Fibroblast of upper back skin (primary cell): ENCODE data around the gene ISLR.
A peak's percentile ranks its signal among the peaks of the same experiment; 100 is the strongest.

Experiments used
- DNase-seq: peaks from one replicate; pipeline ENCODE4 v3.0.0-alpha.2; 2013

The ISLR gene

DNA sequence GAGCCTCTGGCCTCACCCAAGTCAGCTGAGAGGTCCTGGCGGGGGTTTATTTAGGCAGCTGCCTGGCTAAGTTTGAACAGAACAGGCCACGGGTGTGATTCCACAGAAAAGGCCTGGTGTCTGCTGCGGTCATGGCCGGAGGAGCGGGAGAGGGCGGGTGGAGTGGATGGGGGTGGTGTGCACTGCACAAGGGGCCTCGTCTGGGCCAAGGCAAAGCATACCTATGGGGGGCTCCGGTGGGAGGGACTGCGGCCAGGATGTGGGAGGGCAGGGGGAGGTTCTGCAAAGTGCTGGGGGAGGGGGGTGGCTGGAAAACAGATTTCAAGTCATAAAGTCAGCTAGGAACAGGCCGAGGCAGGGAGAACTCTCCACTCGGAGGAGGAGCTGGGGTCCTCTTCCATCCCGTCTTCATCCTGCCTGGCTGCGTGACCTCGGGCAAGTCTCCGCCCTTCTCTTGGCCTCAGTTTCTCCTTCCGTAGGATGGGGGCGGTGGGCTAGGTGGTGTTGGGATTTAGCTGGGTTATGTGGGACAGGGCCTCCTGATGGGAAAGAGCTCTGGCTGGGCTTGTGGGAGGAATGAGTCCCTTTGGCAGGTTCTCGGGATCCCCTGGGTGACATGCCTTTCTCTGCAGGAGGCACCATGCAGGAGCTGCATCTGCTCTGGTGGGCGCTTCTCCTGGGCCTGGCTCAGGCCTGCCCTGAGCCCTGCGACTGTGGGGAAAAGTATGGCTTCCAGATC is 878 bp downstream of the ISLR start:
- DNase-seq = peak; percentile 81

DNA sequence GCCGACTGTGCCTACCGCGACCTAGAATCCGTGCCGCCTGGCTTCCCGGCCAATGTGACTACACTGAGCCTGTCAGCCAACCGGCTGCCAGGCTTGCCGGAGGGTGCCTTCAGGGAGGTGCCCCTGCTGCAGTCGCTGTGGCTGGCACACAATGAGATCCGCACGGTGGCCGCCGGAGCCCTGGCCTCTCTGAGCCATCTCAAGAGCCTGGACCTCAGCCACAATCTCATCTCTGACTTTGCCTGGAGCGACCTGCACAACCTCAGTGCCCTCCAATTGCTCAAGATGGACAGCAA is 1.4 kb downstream of the ISLR start:
- DNase-seq = no peak

DNA sequence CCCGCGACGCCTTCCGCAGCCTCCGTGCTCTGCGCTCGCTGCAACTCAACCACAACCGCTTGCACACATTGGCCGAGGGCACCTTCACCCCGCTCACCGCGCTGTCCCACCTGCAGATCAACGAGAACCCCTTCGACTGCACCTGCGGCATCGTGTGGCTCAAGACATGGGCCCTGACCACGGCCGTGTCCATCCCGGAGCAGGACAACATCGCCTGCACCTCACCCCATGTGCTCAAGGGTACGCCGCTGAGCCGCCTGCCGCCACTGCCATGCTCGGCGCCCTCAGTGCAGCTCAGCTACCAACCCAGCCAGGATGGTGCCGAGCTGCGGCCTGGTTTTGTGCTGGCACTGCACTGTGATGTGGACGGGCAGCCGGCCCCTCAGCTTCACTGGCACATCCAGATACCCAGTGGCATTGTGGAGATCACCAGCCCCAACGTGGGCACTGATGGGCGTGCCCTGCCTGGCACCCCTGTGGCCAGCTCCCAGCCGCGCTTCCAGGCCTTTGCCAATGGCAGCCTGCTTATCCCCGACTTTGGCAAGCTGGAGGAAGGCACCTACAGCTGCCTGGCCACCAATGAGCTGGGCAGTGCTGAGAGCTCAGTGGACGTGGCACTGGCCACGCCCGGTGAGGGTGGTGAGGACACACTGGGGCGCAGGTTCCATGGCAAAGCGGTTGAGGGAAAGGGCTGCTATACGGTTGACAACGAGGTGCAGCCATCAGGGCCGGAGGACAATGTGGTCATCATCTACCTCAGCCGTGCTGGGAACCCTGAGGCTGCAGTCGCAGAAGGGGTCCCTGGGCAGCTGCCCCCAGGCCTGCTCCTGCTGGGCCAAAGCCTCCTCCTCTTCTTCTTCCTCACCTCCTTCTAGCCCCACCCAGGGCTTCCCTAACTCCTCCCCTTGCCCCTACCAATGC is 2.0 kb downstream of the ISLR start:
- no peak for DNase-seq

DNA sequence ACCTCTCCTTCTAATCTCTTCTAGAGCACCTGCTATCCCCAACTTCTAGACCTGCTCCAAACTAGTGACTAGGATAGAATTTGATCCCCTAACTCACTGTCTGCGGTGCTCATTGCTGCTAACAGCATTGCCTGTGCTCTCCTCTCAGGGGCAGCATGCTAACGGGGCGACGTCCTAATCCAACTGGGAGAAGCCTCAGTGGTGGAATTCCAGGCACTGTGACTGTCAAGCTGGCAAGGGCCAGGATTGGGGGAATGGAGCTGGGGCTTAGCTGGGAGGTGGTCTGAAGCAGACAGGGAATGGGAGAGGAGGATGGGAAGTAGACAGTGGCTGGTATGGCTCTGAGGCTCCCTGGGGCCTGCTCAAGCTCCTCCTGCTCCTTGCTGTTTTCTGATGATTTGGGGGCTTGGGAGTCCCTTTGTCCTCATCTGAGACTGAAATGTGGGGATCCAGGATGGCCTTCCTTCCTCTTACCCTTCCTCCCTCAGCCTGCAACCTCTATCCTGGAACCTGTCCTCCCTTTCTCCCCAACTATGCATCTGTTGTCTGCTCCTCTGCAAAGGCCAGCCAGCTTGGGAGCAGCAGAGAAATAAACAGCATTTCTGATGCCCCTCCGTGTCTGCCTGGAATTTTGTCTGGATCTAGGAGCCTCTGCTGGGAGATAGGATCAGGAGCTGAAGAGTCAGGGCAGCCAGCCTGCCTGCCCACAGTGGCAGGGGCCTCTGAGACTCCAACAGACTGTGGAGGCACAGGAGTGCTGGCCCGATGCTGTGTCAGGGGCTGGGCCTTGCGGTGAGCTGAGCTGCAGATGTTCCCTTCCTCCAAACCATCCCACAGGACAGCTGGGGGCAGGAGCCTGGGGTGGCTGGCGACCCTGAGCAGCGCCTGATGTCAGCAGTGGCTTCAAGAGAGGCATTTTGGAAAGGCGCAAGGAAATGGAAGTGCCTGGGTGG is 3.0 kb downstream of the ISLR start:
- no peak for DNase-seq

DNA sequence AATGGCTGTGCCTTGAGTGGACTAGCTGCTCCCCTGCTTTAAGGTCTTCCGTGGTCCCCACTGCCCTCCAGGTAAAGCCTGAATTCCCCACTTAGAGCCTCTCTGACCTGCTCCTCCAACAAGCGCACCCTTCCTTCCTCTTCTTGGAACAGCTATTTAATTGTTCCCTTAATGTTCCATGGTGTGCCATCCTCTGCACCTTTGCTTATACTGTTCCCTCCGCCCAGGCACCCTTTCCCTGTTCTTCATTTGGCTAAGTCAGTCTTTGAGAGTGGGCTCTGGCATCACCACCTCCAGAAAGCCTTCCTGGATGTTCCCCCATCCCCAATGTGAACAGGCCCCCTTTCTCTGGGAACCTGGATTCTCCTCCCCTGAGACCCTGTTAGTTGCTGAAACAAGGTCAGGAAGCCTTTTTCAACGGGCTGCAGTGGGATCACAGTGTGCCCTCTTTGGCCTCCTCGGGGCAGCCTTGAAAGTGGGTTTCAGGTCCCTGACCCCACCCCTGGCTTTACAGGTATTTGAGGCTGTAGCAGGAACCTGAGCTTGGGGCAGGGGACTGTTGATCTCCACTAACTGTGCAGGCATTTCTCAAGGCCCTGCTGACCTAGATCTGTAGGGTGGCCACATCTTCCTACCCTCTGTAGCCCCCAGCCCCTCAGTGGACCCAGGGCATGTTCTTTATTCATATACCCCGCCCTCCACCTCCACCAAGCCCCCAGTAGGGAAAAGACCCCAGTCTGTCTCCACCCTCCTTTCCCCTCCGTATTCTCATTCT is 5.0 kb downstream of the ISLR start:
- no peak for DNase-seq

DNA sequence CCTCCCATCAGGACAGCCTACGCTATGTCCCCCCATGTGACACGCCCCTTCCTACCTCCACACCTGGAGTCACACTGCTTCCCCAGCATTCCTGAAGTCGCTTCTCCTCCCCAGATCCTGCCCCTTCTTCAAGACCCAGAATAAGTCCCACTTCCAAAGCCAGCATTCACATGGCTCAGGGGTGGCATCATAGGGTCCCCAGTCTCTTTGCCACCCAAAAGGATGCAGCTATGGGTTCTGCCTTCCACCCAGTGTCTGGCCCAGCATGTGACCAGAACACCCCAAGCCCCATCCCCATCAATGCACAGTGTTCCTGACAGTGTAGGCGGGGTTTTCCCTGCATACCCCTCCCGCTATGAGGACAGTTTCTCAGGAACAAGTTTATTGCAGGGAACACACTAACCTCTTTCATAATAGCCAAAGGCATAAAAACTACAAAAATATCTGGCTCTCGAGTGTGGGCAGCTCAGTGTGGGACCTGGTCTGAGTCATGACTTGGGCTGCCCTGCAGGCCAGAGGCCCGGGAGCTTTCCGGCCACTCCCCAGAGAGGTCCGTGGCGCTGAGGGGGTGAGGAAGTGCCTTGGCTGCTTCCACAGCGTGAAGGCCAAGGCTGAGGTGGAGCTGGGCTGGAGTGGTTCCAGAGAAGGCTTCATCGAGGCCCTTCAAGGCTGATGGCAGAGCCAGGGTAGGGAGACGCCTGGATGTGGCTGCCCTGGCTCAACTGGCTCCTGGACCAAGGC is 5.8 kb downstream of the ISLR start:
- peak; percentile 89 for DNase-seq

DNA sequence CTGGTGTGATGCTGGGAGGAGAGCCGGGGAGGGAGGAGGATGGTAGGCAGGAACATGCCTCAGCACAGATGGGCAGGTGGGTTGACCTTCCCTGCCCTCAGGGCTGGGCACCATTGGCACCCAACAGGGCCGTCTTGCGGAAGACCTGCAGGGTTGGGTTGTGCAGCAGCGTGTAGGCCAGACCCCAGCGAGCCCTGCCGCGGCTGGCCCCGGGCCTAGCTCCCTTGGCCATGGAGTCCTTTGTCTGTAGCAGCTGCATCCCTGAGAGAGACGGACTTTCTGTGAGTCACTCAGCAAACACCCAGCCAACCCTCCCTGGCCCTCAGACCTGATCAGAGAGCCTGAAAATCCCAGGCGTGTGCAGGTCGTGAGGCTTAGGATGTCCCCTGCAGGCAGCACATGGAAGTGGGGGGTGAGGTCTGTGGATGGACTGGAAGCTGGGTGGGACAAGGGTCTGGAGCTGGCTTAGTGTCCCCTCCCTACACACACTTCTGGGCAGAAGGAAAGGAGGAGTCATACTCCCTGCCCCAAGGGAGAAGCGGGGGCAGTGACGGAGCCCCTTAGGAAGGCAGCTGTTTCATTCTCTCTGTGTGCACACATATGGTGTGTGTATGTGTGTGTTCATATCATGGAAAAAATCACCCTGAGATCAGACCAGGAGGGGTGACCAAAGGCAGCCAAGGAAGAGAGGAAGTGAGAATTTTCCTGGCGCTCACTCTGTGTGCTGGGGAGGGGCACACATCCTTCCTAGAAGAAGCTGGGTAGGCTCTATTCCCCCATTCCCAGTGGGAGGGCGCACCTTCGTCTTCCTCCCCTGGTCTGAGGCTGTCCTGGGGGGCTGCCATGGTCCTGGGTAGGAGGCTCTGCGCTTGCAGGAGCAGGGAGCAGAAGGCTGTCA is 6.7 kb downstream of the ISLR start:
- DNase-seq = peak; percentile 78

DNA sequence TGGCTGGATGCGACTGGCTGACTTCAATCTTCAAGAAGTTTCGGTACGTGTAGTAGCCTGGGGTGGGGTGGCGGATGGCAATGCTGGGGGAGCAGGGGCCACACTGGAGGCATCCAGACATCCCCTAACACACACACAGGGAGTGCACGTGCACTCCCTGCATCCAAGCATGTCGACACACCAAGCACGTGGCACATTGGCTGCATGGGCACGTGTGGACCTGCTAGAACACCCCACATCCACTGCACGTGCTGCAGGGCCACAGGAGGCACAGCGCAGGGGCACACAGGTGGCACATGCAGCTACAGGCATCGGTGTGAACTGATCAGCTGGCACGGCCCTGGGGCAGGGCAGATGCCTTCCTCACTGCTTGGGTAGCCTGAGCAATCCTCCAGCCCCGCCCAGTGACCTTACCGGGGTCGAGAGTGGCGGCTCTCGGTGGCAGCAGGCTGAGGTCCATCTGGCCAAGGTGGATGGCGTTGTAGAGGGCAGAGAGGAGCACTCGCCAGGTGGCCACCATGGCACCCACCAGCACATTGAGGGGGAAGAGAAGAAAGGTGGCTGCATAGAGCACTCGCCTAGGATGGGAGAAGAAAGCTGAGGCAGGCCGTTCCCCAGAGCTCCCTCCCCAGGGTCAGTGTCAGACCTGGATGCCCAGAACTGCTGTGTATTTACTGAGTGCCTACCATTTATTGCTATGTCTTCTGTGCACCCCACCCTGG is 7.5 kb downstream of the ISLR start:
- no peak for DNase-seq

DNA sequence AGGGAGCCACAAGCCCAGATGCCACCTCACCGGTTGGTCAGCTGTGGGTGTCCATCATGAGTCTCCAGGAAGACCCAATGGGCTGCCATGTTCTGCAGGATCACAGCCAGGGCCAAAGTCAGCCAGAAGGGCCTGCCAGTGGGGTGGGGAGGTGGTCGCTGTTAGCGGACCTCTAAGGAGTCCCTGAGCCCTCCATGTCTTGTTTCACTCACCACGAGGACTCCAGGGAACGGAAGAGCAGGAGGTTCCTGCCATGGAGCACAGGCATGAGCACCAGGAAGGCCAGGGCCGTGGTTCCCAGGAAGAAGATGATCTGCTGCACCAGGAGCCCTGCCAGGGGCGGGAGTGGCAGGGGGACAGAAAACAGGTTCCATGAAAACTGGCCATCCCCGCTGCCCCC is 8.6 kb downstream of the ISLR start:
- DNase-seq = no peak

DNA sequence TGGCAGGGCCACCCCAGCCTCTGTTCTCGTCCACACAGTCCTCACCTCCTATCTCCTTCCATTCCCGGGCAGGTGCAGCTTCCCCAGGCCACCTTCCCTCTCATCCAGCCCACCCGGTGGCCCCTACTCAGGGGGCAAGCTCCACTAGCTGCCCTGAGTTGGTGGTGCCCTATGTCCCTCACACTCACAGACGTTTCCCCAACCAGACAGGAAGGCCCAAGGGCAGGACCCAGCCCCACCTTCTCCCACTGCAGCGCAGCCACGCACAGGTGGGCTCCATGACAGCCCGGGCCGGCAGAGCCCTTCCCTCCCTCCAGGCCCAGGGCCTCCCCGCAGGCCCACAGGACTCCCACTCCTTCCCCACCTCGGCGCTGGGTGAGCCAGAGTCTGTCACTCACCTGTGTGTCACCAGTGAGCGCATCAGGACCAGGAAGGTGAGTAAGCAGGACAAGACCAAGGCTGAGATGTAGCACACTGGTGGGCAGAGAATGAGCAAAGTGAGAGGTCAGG is 11.1 kb downstream of the ISLR start:
- DNase-seq = no peak

DNA sequence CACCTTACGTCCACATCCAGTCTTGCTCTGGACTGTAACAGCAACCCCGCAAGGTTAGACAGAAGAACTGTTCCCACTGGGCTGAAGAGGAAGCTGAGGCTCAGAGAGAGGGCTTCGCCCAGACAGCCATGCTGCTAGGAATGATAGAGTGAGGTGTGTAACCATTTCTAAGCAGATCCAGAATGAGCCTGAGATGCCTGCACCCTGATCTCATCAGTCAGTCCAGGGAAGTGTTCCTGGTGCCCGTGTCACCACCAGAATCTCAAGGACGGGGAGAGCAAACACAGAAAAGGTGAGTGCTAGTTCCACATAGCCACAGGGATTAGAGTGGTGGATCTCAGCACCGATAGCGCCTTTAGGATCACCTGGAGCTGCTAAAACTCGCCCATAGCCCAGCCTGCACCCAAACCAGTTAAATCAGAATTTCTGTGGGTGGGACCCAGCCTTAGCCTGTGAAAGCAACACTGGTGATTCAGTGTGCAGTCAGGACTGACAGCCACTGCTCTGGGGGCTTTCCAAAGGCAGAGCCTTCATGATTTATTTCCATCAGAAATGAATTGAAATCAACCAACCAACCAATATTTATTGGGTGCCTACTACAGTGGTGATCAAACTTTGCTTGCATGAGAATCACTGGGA is 12.3 kb downstream of the ISLR start:
- DNase-seq = no peak

DNA sequence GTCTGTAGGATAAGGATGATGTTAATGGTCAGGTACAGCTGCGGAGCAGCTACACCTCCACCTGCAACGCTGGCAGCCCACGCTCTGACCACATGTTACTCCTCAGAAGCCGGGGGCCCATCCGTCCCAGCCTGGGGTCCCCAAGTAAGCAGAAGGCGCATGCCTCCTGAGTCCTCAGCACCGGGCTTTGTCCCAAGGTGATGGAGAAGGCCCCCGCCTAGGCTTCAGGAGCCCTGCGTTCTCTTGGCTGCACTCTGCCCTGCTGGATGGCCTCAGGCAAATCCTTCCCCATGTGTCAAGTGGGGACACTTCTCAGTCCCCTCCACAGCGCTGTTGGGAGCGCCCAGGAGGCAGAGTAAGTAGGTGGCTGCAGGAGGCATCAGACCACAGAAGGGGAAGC is 14.7 kb downstream of the ISLR start:
- DNase-seq = no peak

DNA sequence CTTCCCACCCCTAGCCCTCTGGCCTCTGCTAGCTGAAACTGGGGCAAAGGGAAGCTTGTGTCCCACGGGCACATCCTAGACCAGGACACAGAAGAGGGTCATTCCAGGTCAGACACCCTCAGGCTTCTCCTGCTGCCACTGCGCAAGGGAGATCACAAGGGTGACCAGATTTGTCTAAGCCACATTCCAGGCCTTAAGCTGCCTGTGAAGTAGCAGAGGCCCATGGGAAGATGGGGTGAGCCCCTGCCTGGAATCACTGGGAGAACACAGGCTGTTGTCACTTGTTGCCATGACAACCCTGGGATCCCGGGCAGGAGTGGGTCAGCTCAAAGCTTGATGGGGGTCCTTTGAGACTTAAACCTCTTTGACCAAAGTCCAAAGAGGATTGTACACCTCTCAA is 18.3 kb downstream of the ISLR start:
- no peak for DNase-seq

DNA sequence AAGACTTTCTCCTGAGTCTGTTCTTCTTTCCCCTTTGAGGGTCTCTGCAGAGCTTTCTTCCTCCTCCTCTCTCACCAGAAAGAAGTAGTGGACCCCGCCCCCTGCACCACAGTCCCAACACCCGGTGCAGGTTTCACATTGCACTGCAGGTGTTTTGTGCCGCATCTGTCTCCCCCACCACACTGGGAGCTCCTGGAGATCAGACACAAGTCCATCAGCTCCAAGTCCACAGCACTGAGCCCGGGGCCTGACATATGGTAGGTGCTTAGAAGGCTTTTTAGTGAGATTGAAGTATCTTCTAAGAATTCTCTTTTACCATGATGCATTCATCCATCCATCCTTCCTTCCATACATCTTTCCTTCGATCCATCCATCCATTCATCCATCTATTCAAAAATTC is 19.2 kb downstream of the ISLR start:
- DNase-seq = no peak

DNA sequence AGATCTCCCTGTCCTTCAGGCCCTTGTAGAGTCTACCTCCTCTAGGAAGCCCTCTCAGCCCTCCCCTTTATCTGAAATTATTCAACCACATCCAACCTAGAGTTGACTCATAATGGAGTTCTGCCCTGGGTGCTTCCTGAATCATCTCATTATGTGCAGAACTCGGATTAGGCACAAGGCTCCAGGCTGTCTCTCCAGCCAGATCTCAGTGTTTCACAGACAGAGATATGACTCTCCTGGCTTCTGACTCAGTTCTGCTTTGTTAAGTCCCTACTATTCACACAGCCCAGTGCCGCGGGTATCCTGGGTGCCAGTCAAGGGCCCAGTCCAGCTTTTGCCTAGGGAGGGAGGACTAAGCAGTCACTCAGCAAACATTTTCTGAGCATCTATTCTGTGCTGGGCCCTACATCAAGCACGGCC is 19.8 kb downstream of the ISLR start:
- DNase-seq = peak; percentile 92

DNA sequence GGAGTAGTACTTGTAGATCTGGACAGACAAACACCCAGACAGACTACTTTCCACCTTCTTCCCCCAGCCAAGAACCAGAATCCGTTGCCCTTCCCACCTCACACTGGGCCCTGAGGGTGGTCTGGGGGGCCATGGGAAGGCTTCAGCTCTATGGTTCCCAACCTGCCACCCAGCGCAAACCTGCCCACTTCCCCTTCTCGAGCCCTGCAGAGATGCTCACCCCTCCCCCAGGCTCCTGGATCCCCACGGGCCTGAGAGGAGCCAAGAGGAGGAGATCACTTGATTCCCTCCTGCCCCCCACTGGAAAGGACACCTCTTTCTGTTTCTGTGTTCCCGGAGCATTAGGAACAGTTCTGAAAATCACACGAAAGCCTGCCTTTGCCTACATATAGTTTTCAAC is 20.4 kb downstream of the ISLR start:
- DNase-seq = no peak

DNA sequence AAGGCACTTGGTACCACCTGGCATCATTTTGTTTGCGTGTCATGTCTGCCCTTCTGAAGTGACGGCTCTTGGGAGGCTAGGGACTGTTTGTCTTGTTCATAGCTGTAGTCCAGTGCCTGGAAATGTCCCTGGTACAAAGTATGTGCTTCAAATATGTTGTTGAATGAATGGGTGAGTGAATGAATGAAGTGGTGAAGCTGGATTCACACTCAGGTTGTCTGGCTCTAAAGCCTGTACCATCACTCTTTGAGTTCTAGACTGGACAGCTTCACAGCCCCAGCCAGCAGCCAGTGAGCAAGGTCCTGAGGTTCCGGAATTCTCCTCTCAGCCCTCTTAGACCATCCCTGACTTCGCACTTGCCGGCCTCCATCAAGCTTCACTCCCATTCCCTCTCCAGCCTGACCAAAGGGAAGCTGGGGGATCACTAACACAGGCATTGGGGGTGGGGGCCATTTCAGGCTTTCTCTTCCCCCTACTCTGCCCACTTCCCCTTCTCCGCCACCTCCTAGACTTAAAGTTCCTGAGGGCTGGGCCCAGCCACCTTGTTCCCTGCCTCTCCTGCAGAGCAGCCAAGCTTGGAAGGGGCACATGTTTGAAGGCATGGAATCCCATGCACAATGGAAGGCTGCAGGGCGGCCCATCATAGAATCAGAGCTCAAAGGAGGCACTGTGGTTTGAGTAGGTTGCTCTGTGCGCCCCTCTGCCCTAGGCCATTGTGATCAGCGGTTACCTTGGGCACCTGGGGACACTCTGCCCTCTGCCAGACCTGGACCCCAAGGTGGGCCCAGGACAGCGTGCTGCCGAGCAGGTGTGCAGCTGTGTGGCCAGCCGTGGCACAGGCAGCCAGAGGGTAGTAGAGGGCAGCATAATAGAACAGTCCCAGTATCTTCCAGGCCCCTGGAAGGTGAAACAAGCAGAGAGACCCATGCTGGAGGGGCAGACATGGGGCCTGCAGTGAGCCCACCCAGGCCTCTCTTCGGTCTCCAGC is 21.4 kb downstream of the ISLR start:
- no peak for DNase-seq

DNA sequence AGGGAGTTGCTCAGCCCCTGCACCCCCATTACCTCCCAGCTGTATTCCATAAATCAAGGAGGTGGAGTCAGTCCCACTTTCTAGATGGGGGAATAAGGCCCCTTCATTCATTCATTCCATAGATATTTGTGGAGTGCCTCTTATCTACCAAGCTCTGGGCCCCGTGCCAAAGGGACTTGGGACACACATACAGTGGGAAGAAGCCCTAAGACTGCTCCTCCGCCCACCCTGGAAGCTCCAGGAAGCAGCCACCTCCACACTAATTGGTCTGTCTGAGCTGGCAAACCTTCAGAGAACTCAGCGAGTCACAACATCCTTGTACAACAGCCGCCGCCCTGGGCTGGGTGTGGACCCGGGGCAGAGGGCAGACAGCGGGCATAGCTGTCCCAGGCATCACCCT is 22.7 kb downstream of the ISLR start:
- DNase-seq = peak; percentile 98
